Smooth muscle cell (in vitro differentiated cells): Measurements from ENCODE around the gene RASL12. TPM values are rescaled to one million over a fixed set of nuclear protein-coding genes. Genes with fewer than 3 reads are reported as not detected.

Experiments
- DNase-seq: peaks from one replicate; lab custom pipeline; 2025; ENCODE audit not compliant: unreplicated experiment; lab: John Stamatoyannopoulos, UW
- H2AFZ ChIP-seq: fragments of 200-600 bp; sonication (generic); 2 replicates; pipeline ENCODE4 v1.6.0; 2016; ENCODE audit warnings: antibody characterized with exemption, low read depth, mild to moderate bottlenecking
- H3F3A ChIP-seq: fragments of 200-600 bp; sonication (generic); 2 replicates; pipeline ENCODE4 v1.6.0; 2017; ENCODE audit warnings: antibody characterized with exemption, low read depth
- H3K27ac ChIP-seq: fragments of 200-600 bp; sonication (generic); 2 replicates; pipeline ENCODE4 v1.5.1; 2016; ENCODE audit warnings: low read depth, mild to moderate bottlenecking
- H3K27me3 ChIP-seq: fragments of 200-600 bp; sonication (generic); 2 replicates; pipeline ENCODE4 v1.6.1; 2016; ENCODE audit warnings: low read depth, mild to moderate bottlenecking
- H3K36me3 ChIP-seq: fragments of 200-600 bp; sonication (generic); 2 replicates; pipeline ENCODE4 v1.5.1; 2016; ENCODE audit warnings: low read depth
- H3K4me1 ChIP-seq: fragments of 200-600 bp; sonication (generic); 2 replicates; pipeline ENCODE4 v1.5.1; 2016; ENCODE audit warnings: low read depth
- H3K4me2 ChIP-seq: fragments of 200-600 bp; sonication (generic); 2 replicates; pipeline ENCODE4 v1.6.0; 2016; ENCODE audit warnings: mild to moderate bottlenecking
- H3K4me3 ChIP-seq: fragments of 200-600 bp; sonication (generic); 2 replicates; pipeline ENCODE4 v1.5.1; 2016; ENCODE audit warnings: mild to moderate bottlenecking
- H3K79me2 ChIP-seq: fragments of 200-600 bp; sonication (generic); 2 replicates; pipeline ENCODE4 v1.6.0; 2016; ENCODE audit warnings: low read depth, mild to moderate bottlenecking
- H3K9ac ChIP-seq: fragments of 200-600 bp; sonication (generic); 2 replicates; pipeline ENCODE4 v1.6.0; 2016; ENCODE audit warnings: low read depth
- H3K9me3 ChIP-seq: fragments of 200-600 bp; sonication (generic); replicated peaks from 2 replicates; pipeline ENCODE4 v1.5.1; 2016; ENCODE audit warnings: low read depth
- H4K20me1 ChIP-seq: fragments of 200-600 bp; sonication (generic); 2 replicates; pipeline ENCODE4 v1.6.0; 2016; ENCODE audit warnings: low read depth
- WGBS: methylation state at CpG from one replicate; pipeline ENCODE4 v1.1.7; 2016; ENCODE audit warnings: low lambda C conversion rate; 5-methylcytosine and 5-hydroxymethylcytosine counted together
- polyA plus RNA-seq: library from polyadenylated mRNA; unstranded; fragments of >200 nt; fragmentation: Nextera tagmentation; extraction: Ambion mirVana; gene quantifications from 2 replicates; pipeline ENCODE4 v1.2.1, GENCODE V29; 2016
- total RNA-seq: library from RNA; depleted of rRNA; stranded (reverse); fragments of >200 nt; gene quantifications from 2 replicates; pipeline ENCODE4 v1.2.3, GENCODE V29; 2014
- TF ChIP-seq, protein P1 (sequence below): fragments of 200-600 bp; sonication (generic); IDR thresholded peaks from 2 replicates; pipeline ENCODE4 v1.5.1; 2017; ENCODE audit warnings: borderline replicate concordance, mild to moderate bottlenecking, antibody characterized with exemption; ENCODE audit not compliant: insufficient read depth, poor library complexity, severe bottlenecking

The RASL12 gene
- total and polyA plus RNA-seq, 2 experiments from 2014 or later: 8.7 to 14.6 TPM

DNA sequence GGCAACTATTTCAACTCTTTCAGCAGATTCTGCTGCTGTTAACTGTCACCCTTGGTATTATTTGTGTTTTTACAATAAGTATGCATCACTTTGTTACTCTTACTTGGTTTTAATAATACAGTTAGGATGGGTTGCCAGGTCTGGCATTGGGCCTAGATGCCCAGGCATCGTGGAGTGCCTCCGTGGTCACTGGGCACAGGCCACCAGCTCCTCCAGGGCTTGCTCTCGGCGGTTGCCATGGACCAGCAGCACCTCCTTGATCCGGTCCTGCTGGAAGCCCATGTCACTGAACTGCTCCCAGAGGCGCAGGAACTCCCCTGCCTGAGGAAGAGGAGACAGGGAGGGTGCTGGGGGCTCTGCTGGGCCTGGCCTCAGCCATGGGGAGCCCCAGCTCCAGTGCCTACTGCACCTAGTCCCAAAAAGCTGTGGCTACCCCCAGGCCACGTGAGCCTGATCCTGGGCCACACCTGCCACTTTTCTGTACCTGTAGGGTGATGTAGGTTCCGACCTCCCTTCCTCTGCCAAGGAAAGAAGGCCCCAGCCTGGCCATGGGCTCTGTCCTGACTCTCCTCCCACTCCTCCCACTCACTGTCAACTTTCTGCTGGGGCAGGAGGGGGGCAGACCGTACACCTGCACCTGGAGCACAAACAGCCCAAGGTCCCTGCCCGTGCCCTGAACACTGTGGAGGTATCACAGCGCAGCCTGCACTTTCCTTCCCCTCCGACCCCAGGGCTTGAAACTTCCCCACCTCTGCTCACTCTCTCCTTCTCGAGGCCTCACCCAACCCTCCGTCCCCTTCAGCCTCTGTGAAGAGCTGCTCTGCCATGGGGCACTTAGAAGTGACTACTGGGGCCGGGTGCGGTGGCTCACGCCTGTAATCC, 25.4 kb upstream of the RASL12 start:
- H3K4me3 ChIP-seq: no peak overlapping the region
- peaks cover under 1% of the 10 kb centered on the region for H3K36me3 ChIP-seq
- 98% methylated on average over 17 of the region's 17 CpGs for WGBS
- H3K79me2 ChIP-seq: no peaks in the 10 kb centered on the region
- no peaks in the 10 kb centered on the region for H3F3A ChIP-seq
- H3K9me3 ChIP-seq: no peaks in the 10 kb centered on the region
- H2AFZ ChIP-seq: no peak overlapping the region
- no peak overlapping the region for H3K4me2 ChIP-seq
- DNase-seq: no peak
- H4K20me1 ChIP-seq: no peaks in the 10 kb centered on the region
- no peak overlapping the region for H3K9ac ChIP-seq
- H3K4me1 ChIP-seq: peaks cover 9% of the 10 kb centered on the region
- no peak overlapping the region for H3K27ac ChIP-seq
- TF ChIP-seq, protein P1, sequence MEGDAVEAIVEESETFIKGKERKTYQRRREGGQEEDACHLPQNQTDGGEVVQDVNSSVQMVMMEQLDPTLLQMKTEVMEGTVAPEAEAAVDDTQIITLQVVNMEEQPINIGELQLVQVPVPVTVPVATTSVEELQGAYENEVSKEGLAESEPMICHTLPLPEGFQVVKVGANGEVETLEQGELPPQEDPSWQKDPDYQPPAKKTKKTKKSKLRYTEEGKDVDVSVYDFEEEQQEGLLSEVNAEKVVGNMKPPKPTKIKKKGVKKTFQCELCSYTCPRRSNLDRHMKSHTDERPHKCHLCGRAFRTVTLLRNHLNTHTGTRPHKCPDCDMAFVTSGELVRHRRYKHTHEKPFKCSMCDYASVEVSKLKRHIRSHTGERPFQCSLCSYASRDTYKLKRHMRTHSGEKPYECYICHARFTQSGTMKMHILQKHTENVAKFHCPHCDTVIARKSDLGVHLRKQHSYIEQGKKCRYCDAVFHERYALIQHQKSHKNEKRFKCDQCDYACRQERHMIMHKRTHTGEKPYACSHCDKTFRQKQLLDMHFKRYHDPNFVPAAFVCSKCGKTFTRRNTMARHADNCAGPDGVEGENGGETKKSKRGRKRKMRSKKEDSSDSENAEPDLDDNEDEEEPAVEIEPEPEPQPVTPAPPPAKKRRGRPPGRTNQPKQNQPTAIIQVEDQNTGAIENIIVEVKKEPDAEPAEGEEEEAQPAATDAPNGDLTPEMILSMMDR: no peak
- no peaks in the 10 kb centered on the region for H3K27me3 ChIP-seq

DNA sequence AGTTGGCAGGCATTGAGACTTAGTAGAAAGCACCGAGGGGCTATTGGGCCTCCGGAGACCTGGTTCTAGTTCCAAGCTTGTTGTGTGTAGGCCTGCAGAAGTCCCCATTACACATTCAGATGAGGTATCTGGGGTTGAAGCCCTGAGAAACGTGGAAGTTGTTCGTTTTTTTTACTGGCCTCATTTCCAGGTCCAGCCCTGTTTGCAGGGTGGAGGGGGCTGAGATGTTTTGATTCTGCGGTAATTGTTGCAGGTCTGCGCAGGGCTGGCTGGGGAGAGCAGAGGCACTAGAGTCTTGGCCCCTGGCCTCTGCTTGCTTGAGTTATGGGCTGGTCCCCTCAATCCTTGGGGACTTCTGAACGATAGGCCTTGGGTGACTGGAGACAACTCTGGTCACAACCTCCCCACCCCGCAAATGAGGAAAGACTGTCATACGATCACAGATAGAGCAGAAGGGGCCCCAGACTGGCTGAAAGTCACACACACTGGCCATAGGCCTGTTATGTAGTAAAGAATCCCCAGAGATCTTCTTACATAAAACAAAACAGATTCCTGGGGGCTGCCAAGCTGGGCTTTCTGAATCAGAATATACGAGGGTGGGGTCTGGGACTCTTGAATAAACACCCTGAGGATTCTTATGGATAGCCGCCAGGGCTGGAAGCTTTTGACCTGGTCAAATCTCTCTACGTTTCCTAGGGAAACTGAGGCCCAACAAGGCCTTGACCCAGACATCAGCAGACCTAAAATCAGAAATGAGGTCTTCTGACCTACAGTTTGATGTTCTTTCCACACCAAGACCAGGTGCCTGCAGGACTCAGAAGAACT, 24.4 kb upstream of the RASL12 start:
- H3K27me3 ChIP-seq: no peaks in the 10 kb centered on the region
- no peak overlapping the region for H3K4me2 ChIP-seq
- no peaks in the 10 kb centered on the region for H3K36me3 ChIP-seq
- H3K27ac ChIP-seq: no peak overlapping the region
- H4K20me1 ChIP-seq: no peaks in the 10 kb centered on the region
- 90% methylated on average over 12 of the region's 12 CpGs for WGBS
- no peak overlapping the region for H3K9ac ChIP-seq
- H3K4me3 ChIP-seq: no peak overlapping the region
- H3K4me1 ChIP-seq: peaks cover 9% of the 10 kb centered on the region
- DNase-seq: no peak
- no peaks in the 10 kb centered on the region for H3F3A ChIP-seq
- H2AFZ ChIP-seq: no peak overlapping the region
- H3K9me3 ChIP-seq: no peaks in the 10 kb centered on the region
- no peaks in the 10 kb centered on the region for H3K79me2 ChIP-seq
- TF ChIP-seq, protein P1: no peak

DNA sequence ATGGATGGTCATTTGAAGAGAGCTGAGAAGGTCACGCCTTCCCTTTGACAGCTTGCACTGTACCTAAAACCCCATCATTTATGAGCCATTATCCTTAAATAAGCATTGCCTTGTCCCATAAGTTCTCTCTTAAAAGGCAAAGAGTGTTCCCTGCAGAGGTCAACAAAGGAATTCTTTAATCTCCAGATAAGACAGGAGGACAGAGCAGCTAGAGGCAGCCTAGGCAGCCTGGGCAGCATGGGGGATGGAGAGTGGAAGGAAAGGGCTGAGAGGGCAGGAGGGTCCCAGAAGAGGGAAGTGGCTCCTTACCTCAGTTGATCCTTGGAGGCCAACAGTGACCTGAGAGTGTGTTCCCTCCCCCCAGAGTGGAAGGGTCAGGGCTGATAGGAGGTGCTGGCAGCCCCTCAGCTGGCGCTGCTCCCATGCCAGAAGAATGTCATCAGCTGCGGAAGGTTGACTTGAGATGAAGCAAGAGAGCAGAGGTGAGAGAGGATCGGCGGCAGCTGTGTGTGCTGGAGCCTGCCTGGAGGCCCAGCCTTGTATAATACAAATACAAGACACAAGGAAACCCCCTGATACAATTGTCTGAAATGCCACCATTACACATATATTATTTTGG, 21.5 kb upstream of the RASL12 start:
- Histone ChIP-seq H3K4me1 (peaks cover 13% of the 10 kb centered on the region), H3K4me2 (no peak overlapping the region), H3F3A (no peaks in the 10 kb centered on the region), H3K79me2 (no peaks in the 10 kb centered on the region), H2AFZ (no peak overlapping the region), H3K9ac (no peak overlapping the region), H3K27ac (no peak overlapping the region), H3K36me3 (no peaks in the 10 kb centered on the region), H4K20me1 (no peaks in the 10 kb centered on the region), H3K9me3 (no peaks in the 10 kb centered on the region), H3K4me3 (no peak overlapping the region), H3K27me3 (no peaks in the 10 kb centered on the region)
- DNase-seq: no peak
- TF ChIP-seq, protein P1: no peak
- WGBS: 95% methylated on average over 5 of the region's 5 CpGs
